ENCODE results near the gene GALNT17.
"Not testable (repeated sequence)": the region's sequence is repeated elsewhere in the genome, so short reads cannot be mapped to it uniquely, and the experiment has no call there.

The GALNT17 gene

DNA sequence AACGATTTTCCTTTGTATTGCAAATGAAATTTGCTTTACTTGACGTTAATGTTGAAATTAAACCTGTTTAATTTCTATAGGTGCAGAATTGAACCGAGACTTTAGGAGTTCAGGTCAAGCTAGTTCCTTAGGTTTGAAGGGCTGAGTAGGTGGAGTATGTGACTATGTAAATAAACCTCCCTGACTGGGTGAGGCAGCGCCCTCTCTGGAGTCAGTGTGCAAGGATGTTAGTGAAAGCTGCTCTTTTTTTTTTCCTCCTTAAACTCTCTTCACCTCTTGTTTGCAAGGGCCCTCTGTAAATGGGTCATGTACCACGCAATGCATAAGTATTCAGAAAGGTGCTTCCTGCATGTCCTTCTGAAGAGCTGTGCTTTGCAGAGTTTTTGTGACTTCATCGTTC lies 33.8 kb downstream of the GALNT17 start:
- DNase-seq (ENCODE audit: low spot score), result no peak

DNA sequence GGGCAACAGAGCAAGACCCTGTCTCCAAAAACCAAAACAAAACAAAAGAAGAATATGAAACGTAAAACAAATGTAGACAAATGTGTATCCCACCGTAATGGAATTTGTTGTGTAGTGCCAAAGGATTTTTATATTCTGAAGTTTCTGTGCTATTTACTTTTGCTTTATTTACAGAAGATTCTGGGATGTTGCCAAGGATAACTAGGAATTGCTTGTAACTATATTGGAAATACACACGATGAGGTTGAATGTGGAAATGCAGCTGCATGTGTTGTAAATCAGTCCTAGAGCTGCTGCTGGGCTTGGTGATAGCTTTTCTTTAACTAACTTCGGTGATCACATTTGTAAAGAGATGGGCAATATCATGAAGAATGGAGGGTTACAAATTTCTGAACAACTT lies 39.5 kb downstream of the GALNT17 start:
- no peak for DNase-seq (ENCODE audit: low spot score)

DNA sequence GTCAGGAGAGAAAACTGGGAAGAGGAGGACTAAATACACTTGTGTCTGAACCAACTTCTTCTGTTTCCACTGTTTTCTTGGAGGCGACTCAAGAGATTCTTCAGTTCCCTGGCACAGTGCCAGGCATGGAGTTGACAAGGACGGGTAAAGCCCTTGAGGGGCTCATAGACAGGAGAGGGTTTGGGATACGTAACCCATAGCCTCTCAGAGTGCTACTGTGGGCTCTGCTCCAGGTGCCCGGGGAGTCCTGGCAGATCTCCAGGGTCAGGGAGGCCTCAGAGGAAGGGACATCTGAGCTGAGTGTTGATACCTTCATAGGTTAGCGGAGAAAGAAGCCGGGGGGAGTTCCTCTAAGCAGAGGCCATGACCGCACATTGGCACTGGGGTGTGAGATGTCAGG lies 42.0 kb downstream of the GALNT17 start:
- no peak for DNase-seq (ENCODE audit: low spot score)

DNA sequence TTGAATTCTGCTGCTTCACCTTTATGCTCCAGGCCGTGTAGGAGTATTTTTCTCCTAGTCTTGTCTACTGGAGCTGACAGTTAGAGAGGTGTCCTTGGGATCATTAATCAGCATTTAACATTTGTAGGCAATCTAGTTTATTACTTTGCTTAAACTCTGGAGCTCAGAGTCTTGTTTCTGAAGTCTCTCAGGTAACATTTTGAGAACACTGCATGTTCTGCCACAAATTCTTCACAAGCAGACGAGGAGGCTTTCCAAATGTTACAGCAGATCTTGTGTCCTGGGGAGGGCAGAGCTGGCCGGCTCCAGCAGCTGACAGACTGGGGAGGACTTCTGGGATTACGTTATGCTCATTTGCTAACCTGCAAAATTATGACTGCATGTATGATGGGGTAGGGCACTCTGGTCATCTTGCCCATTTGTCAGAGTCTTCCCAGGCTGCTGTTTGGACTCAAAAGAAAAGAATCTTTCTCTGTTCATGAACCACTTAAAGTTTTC lies 50.5 kb downstream of the GALNT17 start:
- no peak for DNase-seq (ENCODE audit: low spot score)

DNA sequence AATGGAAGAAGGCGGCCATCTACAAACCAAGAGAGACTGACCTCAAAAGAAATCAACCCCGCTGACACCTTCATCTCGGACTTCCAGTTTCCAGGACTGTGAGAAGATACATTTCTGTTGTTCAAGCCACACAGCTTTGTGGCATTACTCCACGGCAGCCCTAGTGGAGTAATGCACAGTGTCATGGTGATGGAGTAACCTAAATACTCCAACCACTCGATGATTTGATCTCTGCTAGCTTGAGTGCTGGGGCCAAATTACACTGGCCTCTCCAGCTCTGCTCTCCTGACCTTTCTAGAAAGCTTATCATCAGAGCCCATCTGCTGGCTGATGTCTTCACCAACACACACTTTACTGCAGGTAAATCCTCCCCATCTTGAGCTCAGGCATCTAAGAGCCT lies 52.2 kb downstream of the GALNT17 start:
- no peak for DNase-seq (ENCODE audit: low spot score)

DNA sequence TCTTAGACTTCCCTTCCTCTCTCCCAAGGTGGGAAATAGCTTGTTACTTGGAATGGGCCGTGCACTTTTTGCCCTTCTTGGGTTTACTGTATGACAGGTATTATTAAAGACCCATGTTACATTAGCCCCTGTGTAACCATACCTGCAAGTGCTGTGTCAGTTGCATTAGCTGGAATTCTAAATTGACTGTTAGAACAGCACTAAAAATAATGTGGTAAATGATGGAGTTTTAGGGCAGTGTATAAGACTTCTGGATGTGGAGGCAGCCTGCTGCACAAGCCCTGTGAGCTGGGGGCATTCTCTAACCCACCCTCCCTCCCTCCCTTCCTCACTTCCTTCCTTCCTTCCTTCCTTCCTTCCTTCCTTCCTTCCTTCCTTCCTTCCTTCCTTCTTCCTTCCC lies 52.7 kb downstream of the GALNT17 start:
- DNase-seq (ENCODE audit: low spot score), result no peak

DNA sequence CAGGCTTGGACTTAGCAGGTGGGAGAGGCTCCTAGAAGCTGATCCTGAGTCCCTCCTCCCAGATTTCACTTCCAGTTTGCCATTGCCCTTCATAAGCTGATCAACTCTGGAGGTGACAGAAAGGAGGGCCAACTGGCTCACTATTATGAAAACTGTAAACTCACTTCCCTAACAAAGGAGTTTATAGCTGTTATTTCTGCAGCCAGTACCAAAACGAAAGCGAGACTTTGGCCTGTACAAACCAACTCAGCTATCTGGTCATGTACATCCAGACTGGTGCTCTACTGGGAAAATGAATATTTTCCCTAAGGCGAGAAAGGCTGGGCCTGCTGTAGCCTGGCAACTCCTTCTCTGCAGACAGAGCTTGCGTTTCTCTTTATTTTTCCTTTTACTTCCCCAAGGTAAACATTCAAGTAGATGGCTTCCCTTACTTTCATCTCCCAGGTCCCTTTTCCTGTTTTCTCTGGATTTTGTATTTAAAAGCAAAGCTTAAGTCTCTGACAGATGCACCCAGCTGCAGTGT lies 54.7 kb downstream of the GALNT17 start:
- DNase-seq (ENCODE audit: low spot score), result no peak

DNA sequence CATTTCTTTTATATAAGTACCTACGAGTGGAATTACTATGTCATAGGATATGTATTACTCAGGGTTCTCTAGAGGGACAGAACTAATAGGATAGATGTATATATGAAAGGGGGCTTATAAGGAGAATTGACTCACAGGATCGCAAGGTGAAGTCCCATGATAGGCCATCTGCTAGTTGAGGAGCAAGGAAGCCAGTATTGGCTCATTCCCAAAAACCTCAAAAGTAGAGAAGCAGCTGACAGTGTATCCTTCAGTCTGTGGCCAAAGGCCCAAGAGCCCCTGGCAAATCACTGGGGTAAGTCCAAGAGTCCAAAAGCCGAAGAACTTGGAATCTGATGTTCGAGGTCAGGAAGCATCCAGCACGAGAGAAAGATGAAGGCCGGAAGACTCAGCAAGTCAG lies 59.8 kb downstream of the GALNT17 start:
- DNase-seq (ENCODE audit: low spot score), result no peak

DNA sequence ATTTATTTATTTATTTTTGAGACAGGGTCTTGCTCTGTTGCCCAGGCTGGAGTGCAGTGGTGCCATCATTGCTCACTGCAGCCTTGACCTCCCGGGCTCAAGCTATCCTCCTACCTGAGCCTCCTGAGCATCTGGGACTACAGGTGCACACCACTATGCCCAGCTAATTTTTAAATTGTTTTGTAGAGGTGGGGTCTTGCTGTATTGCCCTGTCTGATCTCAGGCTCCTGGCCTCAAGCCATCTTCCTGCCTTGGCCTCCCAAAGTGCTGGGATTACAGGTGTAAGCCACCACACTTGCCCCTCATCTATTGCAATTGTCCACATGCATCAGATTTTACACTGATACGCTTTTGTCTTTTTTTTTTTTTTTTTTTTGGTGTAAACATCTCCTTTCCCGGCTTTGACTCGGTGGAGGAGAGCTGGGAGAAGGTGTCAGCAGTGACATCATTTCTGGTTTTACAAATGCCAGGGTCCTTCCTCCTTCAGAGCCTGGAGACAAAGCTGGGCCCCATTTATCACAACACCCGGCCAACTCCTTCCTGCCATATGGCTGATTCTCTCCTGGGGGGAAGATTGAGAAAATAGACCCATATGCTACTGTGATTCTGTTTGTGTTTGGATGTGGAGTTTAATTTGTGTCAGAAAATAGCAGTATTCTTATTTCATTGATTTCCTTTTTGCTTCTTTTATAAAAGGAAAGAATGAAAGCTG lies 61.3 kb downstream of the GALNT17 start:
- DNase-seq (ENCODE audit: low spot score), result no peak

DNA sequence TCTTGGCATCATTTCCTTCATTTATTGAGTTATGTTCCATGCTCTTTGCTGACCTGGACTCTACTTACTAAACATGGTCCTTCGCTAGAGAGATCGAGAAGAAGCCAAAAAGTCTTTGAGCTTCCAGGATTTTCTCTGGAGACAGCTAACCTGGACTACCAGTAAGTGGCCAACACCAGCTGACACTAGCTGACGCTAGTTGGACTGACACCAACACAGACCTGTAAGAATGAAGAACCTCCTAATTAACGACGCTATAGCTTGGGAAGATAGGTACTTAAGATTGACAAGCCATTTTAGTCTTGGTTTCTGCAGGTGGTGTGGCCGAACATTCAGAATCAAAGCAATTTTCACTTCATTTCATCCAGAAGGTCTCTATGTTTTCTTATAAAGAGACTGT lies 66.4 kb downstream of the GALNT17 start:
- no peak for DNase-seq (ENCODE audit: low spot score)

DNA sequence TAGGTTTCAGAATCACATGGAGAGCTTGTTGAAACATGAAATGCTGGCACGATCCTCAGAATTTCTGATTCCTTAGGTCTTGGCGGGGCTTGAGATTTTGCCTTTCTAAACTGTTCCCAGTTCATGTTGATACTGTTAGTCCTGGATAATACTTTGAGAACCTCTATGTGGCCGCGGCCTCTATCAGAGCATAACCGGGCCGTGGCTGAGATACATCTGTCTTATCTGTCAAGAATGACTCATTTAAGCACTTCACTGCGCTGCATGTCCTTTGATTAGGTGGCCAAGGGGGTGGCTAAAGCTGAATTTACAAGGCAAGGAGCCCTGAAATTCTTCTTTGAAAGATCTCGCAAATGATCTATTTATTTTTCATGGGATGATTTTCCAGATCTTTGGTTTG lies 66.9 kb downstream of the GALNT17 start:
- no peak for DNase-seq (ENCODE audit: low spot score)

DNA sequence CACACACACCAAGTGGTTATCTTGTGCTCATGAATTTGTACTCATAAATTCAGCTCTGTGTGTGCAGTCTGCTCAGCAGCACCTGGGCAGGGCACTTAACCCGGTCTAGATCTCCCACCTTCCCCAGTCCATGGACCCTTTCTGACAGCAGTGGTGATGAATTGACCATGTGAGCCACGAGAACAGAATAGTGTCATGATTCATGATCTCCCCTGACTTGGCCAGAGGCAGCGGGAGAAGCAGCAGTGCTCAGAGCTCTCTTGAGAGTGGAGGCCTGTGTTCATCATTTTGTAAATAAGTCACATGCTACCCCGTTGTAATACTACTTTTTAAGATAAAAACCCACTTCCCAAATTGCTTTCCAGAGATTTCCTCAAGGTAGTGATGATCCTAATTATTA lies 74.2 kb downstream of the GALNT17 start:
- no peak for DNase-seq (ENCODE audit: low spot score)

DNA sequence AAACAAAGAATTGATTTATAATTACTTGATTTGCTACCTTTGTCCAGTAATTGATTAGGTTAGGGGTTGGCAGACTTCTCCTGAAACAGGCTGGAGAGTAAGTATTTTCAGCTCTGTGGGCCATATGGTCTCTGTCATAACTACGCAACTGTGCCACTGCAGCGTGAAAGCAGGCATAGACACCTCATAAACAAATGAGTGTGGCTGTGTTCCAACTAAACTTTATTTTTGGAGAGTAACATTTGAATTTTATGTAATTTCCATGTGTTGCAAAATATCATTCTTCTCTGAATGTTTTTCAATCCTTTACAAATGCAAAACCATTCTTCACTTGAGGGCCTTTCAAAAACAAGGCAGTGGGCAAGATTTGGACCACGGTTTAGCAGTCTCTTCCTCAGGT lies 76.9 kb downstream of the GALNT17 start:
- no peak for DNase-seq (ENCODE audit: low spot score)

DNA sequence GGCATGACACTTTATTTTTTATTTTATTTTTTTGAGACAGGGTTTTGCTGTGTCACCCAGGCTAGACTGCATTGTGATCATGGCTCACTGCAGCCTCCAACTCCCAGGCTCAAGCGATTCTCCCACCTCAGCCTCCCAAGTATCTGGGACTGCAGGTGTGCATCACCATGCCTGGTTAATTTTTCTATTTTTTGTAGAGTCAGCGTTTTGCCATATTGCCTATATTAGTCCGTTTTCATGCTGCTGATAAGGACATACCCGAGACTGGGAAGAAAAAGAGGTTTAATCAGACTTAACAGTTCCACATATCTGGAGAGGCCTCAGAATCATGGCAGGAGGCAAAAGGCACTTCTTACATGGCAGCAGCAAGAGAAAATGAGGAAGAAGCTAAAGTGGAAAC lies 77.5 kb downstream of the GALNT17 start:
- not testable (repeated sequence) for DNase-seq (ENCODE audit: low spot score)

DNA sequence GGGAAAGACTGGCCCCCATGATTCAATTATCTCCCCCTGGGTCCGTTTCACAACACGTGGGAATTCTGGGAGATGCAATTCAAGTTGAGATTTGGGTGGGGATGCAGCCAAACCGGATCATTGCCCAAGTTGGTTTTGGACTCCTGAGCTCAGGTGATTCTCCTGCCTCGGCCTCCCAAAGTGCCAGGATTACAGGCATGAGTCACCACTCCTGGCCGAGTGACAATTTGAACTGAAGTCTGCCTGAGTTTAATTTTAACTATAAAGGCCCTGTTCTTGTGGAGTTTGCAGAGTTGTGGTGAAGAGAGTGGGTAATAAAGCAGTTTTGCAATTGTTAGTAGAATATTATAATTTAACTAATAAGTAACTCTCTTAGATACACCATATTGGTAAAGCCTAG lies 78.3 kb downstream of the GALNT17 start:
- no peak for DNase-seq (ENCODE audit: low spot score)

DNA sequence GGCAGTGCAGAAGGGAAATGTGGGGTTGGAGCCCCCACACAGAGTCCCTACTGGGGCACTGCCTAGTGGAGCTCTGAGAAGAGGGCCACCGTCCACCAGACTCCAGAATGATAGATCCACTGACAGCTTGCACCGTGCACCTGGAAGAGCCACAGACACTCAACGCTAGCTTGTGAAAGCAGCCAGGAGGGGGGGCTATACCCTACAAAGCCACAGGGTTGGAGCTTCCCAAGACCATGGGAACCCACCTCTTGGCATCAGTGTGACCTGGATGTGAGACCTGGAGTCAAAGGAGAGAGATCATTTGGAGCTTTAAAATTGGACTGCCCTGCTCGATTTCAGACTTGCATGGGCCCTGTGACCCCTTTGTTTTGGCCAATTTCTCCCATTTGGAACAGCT lies 80.5 kb downstream of the GALNT17 start:
- not testable (repeated sequence) for DNase-seq (ENCODE audit: low spot score)

DNA sequence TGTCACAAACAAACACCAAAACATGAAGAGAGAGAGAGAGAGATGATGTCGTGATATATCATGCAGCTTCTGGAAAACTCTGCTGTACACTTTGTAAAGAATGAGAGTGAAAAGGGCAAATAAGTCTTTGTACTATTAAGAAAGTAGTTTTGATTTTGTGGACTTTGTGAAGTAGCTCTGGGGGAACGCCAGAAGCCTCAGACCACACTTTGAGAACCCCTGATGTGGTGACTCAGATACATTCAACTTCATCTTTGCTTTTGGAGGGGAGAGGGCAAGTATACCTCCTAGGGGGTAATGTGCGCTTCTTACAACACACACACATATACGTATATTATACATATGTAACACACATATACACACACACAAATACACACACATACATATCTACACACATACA lies 84.3 kb downstream of the GALNT17 start:
- DNase-seq (ENCODE audit: low spot score), result no peak

DNA sequence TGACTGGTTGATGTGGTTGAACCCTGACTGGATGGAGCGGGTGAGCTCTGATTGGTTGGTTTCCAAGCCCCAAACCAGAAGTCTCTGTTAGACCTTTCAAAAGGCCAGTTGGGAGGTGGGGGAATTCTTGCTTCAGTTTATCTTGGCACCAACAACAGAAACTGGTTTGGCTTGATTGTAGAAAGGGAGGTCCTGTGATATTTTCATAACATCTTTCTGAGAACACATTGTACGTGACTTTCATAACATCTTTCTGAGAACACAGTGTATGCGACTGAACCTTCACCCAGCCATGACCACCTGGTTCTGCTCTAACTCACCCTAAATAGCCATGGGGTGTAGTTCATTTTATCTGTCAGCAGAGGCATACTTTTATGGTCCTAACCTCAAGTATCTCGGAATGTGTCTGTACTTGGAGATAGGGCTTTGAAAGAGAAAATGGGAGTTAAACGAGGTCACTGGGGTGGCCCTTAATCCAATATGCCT lies 88.3 kb downstream of the GALNT17 start:
- no peak for DNase-seq (ENCODE audit: low spot score)

DNA sequence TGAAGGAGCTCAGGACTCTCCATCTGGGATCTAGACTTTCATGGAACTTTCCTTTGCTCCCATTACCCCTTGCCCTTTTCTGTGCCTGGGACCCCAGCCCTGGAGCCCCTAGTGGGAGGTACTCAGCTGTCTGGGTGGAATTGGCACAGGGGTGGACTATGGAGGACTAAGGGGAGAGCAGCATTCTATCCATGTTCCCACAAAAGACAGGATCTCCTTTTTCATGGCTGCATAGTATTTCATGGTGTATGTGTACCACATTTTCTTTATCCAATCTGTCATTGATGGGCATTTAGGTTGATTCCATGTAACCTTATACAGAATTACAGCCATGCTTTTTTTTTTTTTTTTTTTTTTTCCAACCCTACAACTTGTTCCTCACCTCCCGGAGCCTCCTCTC lies 89.1 kb downstream of the GALNT17 start:
- DNase-seq (ENCODE audit: low spot score), result no peak

DNA sequence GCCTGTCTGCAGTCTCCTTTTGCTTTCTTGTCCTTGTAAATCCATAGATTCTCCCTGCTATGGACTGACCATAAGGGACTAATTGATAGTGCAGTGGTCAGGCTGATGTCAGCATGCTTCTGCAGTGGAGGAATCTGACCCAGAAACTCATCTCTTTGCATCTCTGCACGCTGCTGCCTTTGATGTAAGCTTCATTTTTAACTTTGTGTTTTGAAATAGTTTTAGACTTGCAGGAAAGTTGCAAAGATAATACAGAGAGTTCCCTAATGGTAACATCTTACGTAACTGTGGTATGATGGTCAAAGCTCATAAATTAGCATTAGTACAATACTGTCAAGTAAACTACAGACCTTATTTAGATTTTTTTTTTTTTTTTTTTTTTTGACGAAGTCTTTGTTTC lies 89.6 kb downstream of the GALNT17 start:
- no peak for DNase-seq (ENCODE audit: low spot score)

DNA sequence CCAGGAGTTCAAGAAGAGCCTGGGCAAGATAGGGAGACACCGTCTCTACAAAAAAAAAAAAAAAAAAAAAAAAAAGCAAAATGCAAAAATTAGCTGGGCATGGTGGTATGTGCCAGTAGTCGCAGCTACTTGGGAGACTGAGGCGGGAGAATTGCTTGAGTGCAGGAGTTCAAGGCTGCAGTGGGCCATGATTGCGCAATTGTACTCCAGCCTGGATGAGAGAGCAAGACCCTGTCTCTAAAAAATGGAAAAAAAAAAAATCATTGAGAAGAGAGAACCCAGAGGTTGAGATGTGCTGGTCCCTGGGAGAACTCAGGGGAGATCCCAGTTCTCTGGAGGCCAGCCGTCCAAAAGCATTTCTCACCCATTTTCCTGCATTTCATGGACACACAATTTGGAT lies 95.2 kb downstream of the GALNT17 start:
- DNase-seq (ENCODE audit: low spot score), result no peak

DNA sequence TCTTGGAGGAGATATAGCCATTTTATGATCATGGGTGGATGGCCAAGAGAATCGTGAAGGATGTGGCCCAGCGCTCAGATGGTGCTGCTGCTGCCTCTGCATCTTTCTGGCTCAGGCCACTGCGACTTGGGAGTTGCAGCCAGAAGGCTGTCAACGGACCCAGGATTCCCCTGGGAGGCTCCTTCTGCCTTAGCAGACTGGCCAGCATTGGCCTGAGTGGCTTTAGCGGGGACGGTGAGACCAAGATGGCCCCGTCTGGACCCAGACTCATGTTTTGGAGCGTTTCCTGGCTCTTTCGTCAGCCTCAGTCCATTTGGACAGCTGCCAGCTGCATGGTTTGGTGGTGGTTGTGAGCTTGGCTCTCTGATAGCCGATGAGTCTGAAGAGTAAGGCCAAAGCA lies 97.2 kb downstream of the GALNT17 start:
- no peak for DNase-seq (ENCODE audit: low spot score)

DNA sequence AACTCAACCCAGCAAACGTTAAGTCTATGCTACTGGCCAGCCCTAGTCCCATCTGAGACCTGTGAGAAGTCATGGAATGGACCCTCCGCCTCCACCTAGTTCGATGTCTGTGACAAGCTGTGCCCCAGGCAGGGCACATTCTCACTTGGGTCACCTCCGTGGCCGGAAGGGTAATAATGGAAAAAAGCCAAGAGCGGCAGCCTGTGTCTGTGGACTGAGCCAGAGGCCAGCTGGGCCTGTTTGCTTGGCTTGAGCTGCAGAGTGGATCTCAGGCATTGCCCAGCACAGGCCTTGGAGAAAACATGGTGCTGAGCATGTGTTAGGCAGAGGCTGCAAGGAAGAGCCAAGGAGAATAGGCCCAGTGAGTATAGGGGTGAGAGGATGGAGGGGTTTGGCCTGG lies 97.8 kb downstream of the GALNT17 start:
- DNase-seq (ENCODE audit: low spot score), result peak; percentile 26

DNA sequence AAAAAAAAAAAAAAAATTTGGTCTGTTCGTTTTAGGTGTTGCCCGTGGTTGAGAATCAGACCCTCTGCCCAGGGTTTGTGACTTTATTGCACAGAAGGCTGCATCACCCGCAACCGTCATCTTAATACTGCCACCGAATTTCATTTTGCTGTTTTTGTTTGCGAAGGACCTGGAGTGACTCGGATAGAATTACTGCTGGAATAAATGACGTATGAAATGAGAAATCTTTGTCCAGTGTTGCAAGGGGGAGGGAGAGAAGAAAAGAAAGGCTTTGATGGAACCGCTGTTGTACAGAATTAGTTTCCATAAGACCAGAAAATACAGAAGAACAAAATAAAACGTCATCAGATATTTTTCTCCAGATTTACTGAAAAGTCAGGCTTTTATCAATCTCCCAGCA lies 103.3 kb downstream of the GALNT17 start:
- no peak for DNase-seq (ENCODE audit: low spot score)
